Fibroblast of lung (primary cell): ENCODE data around the gene ITPR1.

Experiments
- CTCF ChIP-seq, 2 donors: IDR thresholded peaks in 1 of 2; conservative IDR thresholded peaks in 1 of 2; 1 replicate in 1 of 2; 2 replicates in 1 of 2; pipeline ENCODE4 v1.5.1; 2011 to 2012; ENCODE audit warnings: low read length in 2 of 2, control low read depth in 1 of 2, inconsistent platforms in 1 of 2, low read depth in 1 of 2, mild to moderate bottlenecking in 1 of 2
- EZH2 ChIP-seq: IDR thresholded peaks from 2 replicates; pipeline ENCODE4 v1.5.1; 2012; ENCODE audit warnings: low read length, control low read depth, mild to moderate bottlenecking; ENCODE audit errors: missing control alignments

GRCh38 chr3:4674216-4674615 is 181.1 kb downstream of the ITPR1 start:
- TF ChIP-seq CTCF (conservative IDR thresholded peaks at IDR 0.05 in 1 of 2, IDR thresholded peaks at IDR 0.05 in 1 of 2; ENCODE audit: low read depth in 1 of 2, low read length in 2 of 2) (no peak), EZH2 (no peak)
